ENCODE measurements around the gene TUBA3E.
"Not testable (repeated sequence)": the region's sequence is repeated elsewhere in the genome, so short reads cannot be mapped to it uniquely, and the experiment has no call there.

The TUBA3E gene

GRCh38 chr2:130198343-130198742 lies at the start of gene TUBA3E:
TSS of gene TUBA3E (minus strand) at chr2:130198439. CDS start at chr2:130198360, 79 bp downstream.
- TF ChIP-seq CTCF (IDR thresholded peaks at IDR 0.05; ENCODE audit: low read depth, low read length), result no peak

GRCh38 chr2:130246430-130246829 lies 48.2 kb upstream of the TUBA3E start:
- no peak for DNase-seq (ENCODE audit: extremely low read depth, low read depth)
- TF ChIP-seq CTCF (IDR thresholded peaks at IDR 0.05; ENCODE audit: low read depth, low read length), result no peak

More at GRCh38 chr2:130198343-130198742, at the start of gene TUBA3E:
- no peak for DNase-seq (ENCODE audit: extremely low read depth, low read depth)

GRCh38 chr2:130245976-130246375 lies 47.7 kb upstream of the TUBA3E start:
- DNase-seq (ENCODE audit: extremely low read depth, low read depth), result no peak
- no peak for TF ChIP-seq CTCF (IDR thresholded peaks at IDR 0.05; ENCODE audit: low read depth, low read length)

GRCh38 chr2:130243359-130243758 lies 45.1 kb upstream of the TUBA3E start:
- no peak for TF ChIP-seq CTCF (IDR thresholded peaks at IDR 0.05; ENCODE audit: low read depth, low read length)
- no peak for DNase-seq (ENCODE audit: extremely low read depth, low read depth)

- TF ChIP-seq CTCF (IDR thresholded peaks at IDR 0.05; ENCODE audit: low read depth, low read length), result no peak
These were observed 42.9 kb upstream of the TUBA3E start for GRCh38 chr2:130241041-130241707.

GRCh38 chr2:130239581-130239980 lies 41.3 kb upstream of the TUBA3E start:
- not testable (repeated sequence) for DNase-seq (ENCODE audit: extremely low read depth, low read depth)

More at GRCh38 chr2:130241041-130241707, 42.9 kb upstream of the TUBA3E start:
- DNase-seq (ENCODE audit: extremely low read depth, low read depth), result no peak

- DNase-seq (ENCODE audit: extremely low read depth, low read depth), result not testable (repeated sequence)
These were observed 34.8 kb upstream of the TUBA3E start for GRCh38 chr2:130233066-130233465.

GRCh38 chr2:130231656-130232055 lies 33.4 kb upstream of the TUBA3E start:
- TF ChIP-seq CTCF (IDR thresholded peaks at IDR 0.05; ENCODE audit: low read depth, low read length), result no peak
- no peak for DNase-seq (ENCODE audit: extremely low read depth, low read depth)

- DNase-seq (ENCODE audit: extremely low read depth, low read depth), result not testable (repeated sequence)
These were observed 32.7 kb upstream of the TUBA3E start for GRCh38 chr2:130230907-130231306.

GRCh38 chr2:130230376-130230775 lies 32.1 kb upstream of the TUBA3E start:
- DNase-seq (ENCODE audit: extremely low read depth, low read depth), result not testable (repeated sequence)

GRCh38 chr2:130229161-130229510 lies 30.9 kb upstream of the TUBA3E start:
- not testable (repeated sequence) for DNase-seq (ENCODE audit: extremely low read depth, low read depth)

- DNase-seq (ENCODE audit: extremely low read depth, low read depth), result not testable (repeated sequence)
These were observed 30.4 kb upstream of the TUBA3E start for GRCh38 chr2:130228467-130229160.

GRCh38 chr2:130228005-130228404 lies 29.8 kb upstream of the TUBA3E start:
- DNase-seq (ENCODE audit: extremely low read depth, low read depth), result not testable (repeated sequence)

Measured in AG09319 (cell line).